Activated CD8-positive, alpha-beta memory T cell treated with anti-CD3 and anti-CD28 coated beads, Interleukin-2, amount 50 U/mL, for 24 hours (primary cell): ENCODE measurements around the gene YPEL2.

ENCODE experiments used
- DNase-seq: peaks from one replicate; pipeline ENCODE4 v3.0.0-alpha.2; 2020; ENCODE audit errors: extremely low read depth

The YPEL2 gene

DNA sequence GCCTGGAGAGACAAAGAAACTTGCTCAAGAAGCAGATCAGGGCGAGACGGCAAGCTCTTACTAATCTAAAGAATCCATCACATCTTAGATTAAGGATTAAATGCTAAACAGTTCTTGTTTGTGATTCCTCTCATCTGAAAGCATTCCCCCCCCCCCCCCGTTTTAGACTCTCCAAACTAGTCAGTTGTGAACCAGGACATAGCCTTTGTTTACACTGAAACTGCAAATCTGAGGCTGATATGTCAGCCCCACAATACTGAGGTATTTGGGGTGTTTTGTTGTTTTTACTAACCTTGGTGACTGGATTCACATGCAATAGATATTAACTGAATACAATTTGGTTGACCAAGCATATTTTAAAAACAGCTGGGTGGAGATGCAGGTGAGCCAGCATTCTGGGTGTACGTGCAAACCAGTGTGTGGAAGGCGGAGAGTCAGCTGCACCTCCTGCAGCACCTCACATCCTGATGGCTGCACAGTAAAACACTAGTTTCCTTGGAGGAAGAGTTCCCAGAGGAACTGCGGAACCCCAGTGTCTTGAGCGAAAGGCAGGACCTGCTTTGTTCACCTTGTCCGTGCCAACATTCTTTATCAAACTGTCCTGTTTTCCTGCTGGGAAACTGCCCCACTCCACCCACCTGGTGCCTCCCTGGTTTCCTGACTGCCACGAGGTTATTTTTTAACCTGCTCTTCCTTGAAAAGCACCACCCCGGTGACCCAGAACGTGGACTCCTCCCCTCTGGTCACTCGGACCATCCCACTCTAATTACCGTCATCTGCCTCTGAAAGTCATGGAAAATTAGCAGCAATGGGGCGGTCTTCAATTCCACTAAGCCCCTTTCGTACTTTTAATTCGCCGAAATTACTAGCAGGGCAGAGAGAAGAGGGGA is 1.2 kb upstream of the YPEL2 start:
- no peak for DNase-seq

- no peak for DNase-seq
Measured at GRCh38 chr17:59331929-59332748, 684 bp downstream of the YPEL2 start.

DNA sequence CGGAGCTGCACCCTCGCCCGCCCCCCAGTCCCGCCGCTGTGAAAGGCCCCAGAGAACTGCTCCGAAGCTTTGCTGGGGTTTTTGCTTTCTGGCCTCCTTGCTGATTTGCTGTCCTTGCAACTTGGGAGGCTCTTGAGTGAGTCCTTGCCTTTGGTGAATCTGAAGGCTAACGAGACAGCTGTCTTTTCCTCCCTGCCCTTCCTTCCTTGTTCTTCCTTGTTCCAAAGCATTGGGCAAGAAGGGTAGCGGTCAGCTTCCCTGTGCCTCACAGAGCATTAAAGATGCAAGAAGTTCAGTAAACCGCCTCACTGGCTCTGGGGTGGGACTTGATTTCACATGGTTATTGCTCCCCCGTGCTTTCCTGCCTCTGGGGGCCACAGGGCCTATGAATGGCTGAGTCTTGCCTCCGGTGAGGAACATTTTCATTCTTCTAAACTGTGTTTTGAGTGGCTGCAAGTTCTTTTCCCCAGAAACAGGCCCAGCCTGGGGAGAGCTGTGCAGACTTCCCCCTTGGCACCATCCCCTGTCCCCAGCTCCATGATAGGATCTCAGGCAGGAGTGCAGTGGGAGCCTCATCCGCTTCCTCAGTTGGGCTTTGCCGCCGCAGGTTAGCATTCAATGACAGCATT is 1.4 kb downstream of the YPEL2 start:
- DNase-seq, result no peak

- no peak for DNase-seq
Measured at GRCh38 chr17:59333836-59334235, 2.4 kb downstream of the YPEL2 start.

- no peak for DNase-seq
Measured at GRCh38 chr17:59335685-59336084, 4.2 kb downstream of the YPEL2 start.

GRCh38 chr17:59337741-59338299 is 6.4 kb downstream of the YPEL2 start:
- no peak for DNase-seq

GRCh38 chr17:59338498-59338897 is 7.0 kb downstream of the YPEL2 start:
- no peak for DNase-seq

GRCh38 chr17:59341922-59342321 is 10.5 kb downstream of the YPEL2 start:
- no peak for DNase-seq

DNA sequence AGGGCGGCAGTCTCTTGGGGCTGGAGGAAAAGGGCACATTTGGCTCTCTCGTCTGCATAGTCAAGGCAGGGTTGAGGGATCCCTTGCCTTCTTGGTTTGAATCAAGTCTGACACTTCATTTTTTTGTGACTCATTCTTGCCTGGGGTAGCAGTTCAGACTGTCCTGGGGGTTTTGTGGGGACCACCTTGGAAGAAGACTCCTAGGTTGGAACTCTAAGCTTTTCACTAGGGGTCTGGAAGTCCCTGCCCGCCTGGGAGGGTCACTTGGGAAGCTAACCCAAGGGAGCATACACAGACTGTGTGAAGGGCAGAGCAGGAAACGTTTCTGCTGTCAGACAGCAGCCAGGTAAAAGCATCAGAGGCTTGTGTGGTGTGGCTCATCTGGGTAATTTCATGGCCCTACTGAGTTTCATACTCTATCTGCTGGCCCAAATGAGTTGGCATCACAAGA is 11.3 kb downstream of the YPEL2 start:
- no peak for DNase-seq

- DNase-seq, result no peak
Measured at GRCh38 chr17:59345476-59345875, 14.0 kb downstream of the YPEL2 start.

- no peak for DNase-seq
Measured at GRCh38 chr17:59346341-59346740, 14.9 kb downstream of the YPEL2 start.

- no peak for DNase-seq
Measured at GRCh38 chr17:59346876-59347407, 15.5 kb downstream of the YPEL2 start.

DNA sequence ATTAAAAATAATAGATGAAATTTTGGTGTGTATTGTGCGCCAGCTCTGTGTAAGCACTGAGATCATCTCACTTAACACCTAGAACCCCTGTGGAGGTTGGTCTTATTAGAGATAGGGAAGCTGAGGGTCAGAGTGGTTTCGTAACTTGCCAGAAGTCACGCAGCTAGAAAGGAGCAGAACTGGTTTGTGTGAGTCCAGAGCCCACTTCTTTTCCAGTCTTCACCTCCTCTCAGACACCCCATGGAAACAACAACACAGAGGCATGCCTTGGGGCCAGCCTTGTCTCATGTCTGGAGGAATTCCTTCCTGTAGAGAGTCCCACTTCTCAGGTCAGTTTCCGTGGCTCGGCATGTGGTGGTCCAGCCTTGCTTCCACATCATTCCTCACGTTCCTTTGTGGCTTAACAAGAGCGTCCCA is 16.5 kb downstream of the YPEL2 start:
- no peak for DNase-seq

GRCh38 chr17:59349178-59349577 is 17.7 kb downstream of the YPEL2 start:
- DNase-seq, result no peak

DNA sequence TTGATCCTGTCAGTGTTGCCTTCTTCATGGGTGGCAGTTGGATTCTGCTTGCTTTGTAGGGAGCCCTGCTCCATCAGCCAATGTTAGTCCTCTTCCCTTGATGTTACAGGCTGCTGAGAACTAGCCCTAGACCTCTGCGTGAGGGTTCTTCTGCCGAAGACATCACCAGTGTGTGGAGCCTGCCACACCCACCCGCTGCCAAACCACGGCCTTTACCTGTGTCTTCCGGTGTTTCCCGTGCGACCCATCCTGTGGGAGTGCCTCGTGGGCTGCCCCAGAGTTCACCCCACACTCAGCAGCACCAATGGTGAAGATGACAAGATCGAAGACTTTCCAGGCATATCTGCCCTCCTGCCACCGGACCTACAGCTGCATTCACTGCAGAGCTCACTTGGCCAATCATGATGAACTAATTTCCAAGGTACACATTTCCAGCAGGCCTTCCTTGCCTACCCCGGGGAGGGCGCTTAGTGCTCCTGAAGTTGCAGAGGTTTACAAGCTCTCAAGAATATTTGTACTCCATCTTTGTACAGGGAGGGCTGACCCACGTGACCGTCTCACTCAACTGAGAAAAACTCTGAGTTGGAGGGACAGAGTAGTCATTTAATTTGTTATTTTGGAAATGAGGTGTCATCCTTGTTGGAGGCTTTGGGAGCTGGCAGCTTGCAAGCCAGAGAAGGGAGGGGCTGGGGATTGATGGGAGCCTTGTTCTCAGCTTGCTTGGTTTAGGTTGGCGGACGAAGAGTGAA is 21.8 kb downstream of the YPEL2 start:
- no peak for DNase-seq

DNA sequence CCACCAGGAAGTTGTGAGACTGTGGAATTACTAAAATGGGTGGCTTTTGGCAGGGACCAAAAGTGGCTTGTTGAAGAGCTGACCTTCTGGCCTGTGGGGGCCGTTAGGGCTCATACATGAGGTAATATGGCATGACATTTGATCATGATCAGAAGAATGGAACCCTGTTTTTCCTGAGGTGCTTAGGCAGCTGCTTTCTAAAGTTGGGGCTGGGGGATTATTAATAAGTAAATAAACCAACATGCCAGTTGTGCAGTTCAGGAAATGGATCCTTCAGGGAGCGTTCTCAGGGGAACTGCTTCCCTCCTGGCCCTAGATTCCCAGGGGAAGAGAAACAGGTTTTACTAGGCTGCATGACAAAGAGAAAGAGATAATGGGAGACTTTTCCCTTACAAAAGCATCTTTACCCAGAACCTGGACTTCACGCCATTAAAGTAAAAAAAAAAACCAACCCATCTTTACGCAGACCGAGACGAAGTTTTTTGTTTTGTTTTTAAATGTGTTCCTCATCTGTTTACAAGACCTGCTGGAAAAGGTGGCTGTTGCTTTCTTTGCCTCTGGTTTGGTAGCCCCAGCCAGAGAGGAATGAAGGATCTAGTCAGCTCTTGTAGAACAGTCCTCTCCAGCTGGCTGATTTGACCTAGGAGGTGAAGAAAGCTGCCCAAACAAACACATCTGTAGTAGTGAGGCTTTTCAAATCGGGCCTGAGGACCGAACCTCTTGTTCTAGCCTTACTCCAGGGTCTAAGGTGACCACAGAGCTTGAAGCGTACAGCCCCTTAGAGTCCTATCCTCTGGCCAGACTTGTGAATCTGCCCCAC is 22.7 kb downstream of the YPEL2 start:
- DNase-seq, result no peak

DNA sequence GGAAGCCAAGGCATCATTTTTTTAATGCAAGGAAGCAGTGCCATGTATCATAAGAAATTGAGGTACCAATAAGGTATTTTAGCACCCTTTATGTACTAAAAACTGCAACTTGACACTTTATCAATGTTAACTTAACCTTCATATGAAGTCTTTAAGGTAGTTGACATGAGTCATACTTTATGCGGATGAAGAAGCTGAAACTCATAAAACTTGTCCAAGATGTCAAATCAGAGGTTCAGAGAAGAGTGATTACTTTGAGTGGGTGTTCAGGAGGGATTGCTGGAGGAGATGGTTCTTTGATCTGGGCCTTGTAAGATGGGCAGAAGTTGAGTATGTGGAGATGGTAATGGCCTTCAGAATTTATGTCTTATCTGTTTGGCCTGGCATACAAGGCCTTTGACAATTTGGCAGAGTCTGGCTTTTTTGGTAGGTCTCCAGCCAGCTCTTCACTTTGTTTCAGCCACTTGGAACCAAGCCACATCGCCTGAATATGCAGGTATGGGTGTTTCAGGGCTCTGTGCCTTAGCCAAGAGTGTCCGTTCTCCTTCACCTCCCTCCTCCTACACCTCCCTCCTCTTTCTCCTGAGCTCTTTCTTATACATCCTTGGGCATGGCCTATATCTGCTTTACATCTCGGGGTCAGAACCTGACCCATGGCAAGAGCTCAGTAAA is 23.7 kb downstream of the YPEL2 start:
- DNase-seq, result no peak

- no peak for DNase-seq
Measured at GRCh38 chr17:59355702-59356325, 24.4 kb downstream of the YPEL2 start.
